GM18511 (cell line): ENCODE measurements around the gene PGS1.

Experiments used
- ATAC-seq: cut with Tn5 transposase; IDR thresholded peaks from one replicate; pipeline ENCODE4 v1.9.1; 2021; ENCODE audit warnings: mild to moderate bottlenecking, moderate library complexity; ENCODE audit not compliant: unreplicated experiment

PGS1 gene

DNA sequence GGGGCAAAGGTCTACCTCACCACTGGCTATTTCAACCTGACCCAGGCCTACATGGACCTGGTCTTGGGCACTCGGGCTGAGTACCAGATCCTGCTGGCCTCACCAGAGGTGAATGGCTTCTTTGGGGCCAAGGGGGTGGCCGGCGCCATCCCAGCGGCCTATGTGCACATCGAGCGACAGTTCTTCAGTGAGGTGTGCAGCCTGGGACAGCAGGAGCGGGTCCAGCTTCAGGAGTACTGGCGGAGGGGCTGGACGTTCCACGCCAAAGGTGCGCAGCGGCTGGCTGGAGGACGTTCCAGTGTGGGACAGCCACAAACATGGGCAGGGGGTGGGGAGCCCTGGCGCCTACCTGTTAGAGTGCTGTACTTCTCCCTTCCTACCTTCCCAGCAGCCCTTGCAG lies 25.4 kb downstream of the PGS1 start:
- ATAC-seq, result no peak

DNA sequence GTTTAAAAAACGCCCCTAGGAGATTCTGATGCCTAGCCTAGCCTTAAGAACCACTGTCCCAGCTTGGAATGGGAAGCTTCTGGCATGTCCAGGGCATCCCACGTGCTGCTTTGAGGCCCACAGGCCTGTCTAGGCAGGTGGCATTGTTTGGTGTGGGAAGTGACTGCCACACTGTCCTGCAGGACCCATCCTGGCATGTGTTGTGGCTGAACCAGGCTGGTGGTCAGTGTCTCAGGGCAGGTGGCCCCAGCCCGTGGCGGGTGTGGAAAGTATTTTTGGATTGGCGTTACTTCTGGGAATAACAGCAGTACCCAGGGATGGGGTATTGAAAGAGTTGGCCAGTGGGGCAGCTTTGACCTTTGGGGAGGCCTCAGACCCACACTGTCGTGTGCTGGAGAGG lies 27.9 kb downstream of the PGS1 start:
- no peak for ATAC-seq

DNA sequence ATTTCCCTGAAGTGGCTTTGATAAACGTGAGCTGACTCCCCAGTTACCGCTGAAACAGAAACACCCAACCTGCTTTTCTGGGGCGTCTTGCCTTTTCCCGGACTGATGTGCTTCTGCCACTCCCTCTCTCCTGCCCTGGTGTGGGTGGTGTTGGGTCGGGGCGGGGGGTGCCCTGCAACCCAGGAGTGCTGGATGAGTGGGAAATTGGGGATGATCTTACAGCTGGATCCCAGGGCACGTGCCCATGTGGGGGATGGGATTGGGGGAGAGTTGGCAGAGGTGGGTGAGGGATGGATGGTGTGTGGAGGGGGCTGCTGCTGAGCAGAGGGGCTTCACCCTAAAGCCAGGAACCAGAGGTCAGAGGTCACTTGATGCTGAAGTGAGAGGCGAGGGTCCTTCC lies 28.5 kb downstream of the PGS1 start:
- no peak for ATAC-seq

DNA sequence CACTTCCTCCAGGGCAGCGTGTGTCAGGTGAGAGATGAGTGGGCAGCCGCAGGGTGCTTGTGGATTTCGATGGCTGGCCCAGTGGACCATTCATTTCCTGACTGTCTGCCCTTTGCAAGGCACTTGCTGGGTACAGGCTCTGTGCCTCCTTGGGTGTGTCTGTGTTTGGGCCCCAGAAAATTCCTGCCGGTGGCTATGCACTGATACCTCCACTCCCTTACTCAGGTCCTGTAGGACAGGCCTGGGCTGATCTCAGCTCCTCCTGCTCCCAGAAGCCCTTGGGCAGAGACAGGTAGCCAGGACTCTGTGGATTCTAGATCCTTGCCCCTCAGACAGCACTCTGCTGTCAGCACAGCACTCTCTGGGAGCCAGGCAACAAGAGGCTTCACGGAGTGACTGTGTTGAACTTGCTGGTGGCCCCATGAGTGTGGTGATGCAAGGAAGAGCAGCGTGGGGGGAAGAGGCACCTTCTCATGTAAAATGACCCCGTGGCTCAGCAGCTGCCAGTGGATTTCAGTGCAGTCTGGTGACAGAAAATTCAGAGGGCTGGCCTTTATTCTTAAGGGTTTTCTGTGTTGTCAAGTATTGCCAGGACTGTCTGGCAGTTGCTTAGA lies 29.0 kb downstream of the PGS1 start:
- no peak for ATAC-seq

DNA sequence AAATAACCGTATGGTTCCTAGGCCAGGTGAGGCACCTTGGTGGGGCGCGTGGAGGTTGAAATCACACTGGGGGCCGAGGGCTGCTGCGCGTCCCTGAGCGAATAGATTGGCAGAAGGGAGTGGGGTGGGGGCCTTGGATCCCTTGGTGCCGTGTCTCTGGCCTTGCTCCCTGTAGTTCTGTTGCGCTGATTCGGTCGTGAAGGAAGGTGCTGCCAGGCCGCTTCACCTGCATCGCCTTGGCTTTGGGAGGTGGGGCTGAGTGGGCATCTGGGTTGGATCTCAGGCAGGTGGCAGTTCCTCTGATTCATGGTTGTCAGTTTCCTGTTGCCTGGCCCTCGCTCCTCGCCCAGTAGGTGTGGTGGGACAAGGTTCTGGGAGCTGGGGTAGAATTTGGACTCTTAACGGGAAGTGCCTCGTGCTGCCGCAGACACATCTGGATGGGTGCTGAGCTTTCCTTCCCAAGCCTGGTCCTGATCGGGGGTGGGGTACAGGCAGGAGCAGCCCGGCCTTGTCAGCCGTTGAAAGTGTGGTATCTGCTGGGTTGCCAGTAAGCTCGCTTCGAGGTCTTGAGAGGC lies 30.1 kb downstream of the PGS1 start:
- no peak for ATAC-seq

DNA sequence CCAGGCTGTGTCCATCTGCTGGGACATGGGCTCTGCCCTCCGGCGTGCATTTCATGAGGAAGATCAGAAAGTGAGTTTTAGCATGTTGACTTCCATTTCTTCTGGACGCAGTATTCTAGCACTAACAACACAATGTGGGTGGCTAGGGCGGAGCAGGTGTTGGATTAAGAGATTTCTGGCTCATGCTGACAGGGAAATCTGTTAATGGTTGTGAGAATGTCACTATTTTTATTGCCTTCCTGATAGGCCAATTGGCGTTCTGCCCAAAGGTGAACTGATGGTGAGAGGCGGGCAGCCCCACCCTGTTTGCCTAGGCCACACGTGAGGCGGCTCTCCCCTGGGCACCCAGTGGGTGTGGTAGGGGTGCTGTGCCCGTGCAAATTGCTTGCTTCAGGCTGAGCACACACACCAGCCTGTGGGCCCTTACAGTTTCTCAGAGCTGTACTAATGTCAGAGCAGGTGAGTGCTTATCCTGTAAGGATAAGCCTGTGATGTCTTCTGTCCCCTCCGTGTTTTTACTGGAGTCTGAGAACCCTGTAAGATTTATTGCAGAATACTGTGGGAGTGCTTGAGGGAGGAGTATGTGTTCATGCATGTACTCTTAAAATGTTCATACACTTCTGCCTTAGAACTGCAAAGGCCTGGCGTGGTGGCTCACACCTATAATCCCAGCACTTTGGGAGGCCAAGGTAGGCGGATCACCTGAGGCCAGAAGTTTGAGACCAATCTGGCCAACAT lies 30.9 kb downstream of the PGS1 start:
- no peak for ATAC-seq

DNA sequence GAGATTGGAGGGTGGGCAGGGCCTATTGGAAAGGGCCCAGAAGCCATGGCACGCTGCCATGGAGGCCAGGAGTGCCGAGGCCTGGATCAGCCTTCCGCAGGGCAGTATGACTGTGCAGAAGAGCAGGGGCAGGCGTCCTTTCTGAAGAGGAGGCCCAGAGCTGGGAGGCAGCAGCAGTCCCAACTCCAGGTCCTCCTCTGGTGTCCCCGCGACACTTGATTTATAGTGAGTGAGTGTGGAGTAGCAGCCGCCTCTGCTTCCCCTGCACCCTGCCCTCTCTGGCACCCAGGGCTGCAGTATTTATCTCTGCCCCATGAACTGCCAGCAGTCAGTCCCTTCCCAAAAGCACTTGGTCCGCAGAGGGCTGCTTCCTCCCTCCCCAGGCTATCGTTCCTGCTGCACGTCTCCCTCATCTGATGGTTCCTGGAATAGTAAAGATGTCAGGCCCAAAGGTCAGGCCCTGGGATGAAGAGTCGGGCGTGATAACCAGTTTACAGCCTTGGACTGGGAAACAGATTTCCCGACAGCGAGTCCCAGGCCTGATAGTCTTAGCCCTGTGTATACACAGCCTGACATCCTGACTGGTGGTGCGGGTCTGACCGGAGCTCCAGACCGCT lies 32.9 kb downstream of the PGS1 start:
- ATAC-seq, result no peak

DNA sequence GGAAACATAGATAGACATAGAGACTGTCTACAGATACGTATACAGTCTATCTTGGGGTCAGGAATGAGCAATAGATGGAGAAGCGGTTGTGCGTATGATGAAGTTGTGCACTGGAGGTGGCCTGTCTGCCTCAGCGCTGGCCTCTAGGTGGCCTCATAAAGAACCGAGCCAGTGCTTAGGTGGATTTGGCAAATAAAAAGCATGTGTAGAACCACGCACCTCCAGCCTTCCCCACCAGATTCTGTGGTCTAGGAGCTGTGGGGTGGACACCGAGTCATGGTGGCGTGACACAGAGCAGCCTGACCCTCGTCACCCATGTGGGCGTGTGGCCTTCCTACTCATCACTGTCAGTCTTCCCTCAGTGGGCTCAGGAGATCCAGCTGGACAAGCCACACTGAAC lies 34.0 kb downstream of the PGS1 start:
- no peak for ATAC-seq

DNA sequence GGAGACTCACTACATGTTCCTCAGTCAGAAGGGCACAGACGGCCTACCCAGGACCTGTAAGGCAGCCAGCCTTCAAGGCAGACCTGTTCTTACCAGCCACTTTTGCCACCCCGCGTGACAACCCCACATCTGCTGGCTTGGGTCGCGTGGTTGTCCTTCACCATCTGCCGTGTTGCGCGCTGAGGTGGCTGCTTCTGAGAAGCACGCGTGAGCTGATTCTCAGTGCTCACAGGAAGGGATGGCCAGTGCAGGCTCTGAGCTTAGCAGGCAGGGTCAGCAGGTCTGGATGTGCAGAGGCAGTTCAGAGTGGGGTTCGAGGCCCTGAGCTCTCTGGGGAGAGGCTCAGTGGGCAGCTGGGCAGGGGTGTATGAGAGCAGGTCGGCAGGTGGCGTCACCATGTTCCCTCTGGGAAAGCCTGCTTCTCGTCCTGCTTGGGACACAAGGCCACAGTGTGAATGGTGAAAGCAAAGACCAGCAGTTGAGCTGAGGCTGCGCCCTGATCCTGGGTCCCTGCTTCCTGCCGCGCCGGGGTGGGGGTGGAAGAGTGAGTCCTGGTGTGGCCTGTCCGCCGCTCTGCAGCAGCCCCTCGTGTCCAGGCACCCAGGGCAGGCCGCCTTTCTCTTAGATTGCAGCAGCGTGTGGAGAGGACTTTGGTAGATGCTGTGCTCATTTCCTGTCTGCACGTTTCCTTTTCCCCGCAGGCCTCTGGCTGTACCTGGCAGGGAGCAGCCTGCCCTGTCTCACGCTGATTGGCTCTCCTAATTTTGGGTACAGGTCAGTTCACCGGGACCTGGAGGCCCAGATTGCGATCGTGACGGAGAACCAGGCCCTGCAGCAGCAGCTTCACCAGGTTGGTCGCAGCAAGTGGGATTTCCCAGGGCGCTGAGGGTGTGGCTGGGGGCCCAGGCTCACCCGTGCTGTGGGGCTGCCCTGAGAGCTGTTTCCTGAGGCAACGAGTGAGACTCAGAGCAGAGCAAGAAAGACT lies 36.0 kb downstream of the PGS1 start:
- no peak for ATAC-seq

DNA sequence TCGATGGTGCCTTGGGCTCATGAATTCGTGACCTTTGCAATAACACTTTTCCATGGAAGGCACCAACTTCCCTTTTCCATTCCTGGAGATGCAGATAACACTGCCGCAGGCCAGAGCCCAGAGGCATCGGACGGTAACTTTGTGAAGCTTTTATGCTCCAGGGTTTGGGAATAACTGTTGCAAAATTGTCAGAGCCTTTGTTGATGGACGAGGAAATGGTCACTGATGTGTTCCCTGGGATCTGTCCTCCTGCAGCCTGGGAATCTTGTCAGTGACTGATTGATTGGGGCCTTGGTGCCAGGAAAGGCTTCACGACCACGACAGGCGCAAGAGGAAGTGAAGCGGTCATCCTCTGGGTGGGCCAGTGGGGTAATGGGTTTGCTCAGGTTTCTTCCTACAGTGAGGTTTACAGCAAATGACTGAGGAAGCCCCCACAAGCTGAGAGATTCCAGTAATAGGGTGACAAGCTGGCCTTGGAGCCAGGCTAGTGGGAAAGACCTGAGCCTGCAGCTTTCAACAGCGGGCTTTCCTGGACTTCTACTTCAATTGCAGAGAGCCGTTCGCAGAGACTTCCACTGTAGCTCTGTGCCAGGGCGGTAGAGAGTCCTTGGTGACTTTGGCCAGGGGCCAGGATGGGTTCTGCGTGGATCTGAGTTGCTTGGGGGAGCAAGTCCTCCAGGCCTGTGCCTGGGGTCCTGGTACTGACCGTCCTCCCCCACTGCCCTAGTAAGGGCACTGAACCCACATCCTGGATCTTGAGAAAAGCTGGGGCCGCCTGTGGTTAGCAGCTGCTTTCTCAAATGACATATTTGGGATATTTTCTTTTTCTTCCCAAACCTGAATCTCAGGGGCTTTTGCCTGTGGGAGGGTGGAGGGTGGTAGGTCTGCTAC lies 37.6 kb downstream of the PGS1 start:
- ATAC-seq, result no peak

DNA sequence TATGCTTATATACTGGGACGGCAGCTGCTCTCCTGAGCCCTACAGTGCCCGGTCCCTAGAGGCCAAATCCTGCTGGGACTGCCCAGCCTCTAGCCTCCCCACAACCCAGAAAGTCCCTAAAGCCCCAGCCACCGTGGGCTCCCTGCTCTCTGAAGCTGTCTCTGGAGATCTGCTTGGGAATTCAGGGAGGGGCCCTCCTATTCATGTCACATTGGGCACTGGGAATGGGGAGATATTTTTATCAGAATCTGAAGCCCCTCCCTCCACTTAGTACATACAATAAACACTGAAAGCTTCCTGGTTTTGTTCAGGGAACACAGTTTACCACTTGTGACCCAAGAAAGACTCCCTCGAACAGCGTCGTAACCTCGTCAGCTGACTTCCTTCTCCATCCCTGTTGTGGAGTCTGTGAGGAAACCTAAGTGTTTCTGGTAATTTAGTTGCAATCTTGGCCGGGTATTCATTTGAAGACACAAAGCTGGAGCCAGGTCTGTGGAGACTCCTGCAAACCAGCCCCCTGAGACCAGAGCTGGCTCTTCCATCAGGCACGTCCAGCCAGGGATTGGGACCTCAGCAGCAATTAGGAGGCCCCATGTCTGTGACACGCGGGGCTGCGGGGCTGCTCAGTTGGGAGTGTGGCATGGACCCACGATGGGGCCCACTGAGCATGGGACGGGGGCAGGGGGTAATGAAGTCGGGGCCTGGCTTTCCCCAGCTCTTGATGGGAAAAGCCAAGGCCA lies 38.5 kb downstream of the PGS1 start:
- no peak for ATAC-seq

DNA sequence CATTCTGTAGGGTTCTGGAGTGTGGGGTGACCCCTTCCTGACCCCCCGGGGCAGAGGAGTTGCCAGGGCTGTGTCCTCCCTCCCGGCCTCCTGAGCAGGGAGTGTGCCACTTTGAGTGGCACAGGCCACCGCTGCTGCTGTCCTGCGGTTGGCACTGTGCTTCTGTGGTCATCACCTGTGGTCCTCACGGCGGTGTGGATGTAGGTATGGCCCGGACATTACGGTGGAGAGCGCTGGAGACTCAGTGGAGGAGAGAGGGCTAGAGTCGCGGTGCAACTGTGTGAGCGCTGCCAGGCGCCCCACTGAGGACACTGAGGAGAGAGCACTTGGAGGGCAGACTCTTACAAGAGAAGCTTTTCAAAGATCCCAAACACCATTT lies 39.1 kb downstream of the PGS1 start:
- ATAC-seq, result no peak

DNA sequence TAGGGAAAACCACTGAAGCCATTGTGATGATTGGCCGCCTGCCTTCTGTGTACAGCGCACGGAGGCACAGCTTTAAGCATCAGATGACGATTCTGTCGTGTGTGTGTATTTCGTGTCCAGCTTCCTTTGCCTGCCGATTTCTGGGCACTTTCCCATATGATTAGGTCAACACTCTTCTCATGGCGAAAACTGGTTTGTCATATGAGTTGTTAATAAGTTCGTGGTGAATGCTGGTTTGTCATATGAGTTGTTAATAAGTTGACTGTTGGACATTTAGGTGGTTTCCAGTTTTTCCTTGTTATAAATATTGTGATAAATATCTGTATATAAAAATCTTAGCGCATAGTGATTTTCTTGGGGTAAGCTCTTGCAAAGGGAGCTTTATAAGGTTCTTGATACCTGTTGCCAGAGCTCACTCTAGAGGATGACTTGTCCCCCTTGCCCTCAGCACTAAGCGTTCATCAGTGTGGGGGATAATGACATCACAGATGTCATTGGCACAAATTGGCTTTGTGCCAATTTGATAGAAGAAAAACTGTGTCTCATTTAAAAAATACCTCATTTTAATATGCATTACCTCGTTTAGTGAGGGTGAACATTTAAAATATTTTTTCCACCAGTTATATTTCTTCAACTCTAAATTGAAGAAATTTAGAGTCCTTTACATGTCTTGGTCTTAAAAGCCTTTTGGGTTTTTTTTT lies 40.0 kb downstream of the PGS1 start:
- no peak for ATAC-seq

DNA sequence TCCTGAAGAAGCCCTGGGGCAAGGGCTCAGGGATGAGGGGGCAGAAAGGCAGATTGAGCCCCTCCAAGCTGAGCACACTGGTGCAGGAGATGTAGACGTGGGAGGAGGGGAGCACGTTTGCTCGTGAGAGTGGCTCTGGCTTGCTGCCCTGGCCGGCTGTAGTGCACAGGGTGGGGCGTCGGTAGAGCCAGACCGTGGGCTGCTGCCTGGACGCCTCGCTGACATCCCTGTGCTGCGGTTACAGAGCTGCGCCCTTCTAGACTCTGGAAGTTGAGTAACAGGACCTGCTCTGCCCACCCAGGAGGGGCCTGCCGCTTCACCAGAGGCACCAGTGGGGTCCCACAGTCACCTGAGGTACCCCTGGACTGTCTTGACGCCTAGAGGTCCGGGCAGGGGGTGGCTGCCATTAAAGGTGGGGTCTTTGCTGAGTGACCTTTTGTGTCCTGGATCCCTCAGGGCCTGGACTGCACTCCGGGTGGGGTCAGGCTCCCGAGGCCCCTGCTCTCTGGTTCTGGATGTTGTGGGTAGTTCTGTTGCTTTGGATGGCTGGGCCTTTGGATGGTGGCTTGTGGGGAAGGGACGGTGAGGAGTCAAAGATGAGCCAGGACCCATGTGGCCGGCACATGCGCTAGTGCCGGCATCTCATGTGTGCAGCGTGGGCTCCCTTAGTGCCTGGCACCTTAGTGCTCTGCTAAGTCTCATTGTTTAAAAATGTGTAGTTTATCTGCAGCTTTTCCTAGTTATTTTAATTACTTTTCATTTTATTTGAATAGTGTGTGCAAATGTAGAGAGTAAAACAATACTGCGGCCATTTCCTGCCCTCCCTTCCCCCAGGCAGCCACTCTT lies 41.7 kb downstream of the PGS1 start:
- ATAC-seq, result no peak

DNA sequence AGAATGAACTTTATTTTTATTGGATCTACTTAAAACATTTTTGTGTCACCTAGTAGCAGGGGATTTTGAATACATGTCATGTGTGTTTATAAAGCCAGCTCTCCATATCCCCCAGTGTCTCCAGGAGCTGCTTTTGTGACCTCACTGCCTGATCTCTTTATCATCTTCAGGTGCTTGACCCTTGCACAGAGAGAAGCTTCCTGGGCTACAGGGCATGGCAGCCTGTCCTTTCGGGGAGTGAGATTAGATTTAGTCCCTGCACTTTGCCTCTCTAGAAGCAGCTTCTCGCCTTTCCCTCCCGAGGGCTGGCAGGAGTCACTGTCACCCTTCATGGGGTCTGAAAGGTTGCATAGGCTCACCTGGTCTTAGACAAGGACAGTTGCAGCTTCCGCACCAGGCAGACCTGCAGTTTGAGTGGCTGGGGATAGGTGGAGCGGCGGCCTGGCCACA lies 42.7 kb downstream of the PGS1 start:
- ATAC-seq, result no peak

DNA sequence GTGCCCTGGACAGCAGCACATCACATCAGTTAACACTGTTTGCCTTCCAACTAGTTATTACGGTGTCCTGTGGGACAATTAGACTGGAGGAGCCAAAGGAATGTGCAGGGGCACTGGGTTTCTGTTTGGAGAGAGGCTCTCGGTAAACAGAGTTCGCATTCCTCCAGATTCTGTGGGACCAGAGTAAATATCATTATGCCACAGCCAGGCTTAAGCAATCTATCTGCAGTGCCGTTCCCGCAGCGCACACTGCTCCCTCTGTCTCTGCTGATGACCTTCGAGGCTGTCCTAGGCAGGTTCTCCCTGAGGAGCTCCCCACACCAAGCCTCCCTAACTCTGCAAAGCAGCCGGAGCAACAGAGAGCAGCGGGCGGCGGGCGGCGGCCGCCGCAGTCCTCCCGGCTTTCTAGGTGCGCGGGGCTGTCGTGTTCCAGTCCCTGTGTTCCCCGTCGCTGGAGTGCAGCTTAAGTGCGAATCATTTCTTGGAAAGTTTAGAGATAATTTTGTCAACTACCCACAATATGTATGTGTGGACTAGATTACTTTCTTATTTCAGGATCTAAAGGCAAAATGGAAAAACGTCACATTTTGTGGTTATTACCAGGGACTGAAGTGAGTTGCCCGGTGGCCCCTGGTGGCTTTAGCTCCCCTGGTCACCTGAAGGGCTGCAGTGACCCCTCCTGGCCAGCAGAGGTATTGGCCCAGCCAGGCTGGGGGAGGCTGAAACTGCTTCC lies 43.3 kb downstream of the PGS1 start:
- ATAC-seq, result no peak

DNA sequence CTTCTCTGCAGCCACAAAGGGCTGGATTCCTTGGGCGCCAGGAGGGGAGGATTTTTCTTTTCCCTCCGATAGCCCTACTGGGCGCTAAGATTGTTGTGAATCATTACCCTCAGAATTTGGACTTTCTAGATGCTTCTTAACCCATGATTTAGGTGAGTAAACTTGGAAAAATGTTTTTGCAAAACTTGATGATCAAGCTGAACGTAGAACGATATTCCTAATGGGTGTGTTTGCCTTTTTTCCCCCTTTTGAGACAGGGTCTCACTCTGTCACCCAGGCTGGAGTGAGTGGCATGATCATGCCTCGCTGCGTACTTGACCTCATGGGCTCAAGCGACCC lies 43.8 kb downstream of the PGS1 start:
- ATAC-seq, result no peak
